DOHH2 (cell line): ENCODE measurements around the gene HTR1E.

Experiments used
- H3F3A ChIP-seq: fragments of 200-600 bp; sonication (generic), shearing (Covaris generic); 2 replicates; pipeline ENCODE4 v1.6.0; 2016; ENCODE audit warnings: antibody characterized with exemption, mild to moderate bottlenecking; ENCODE audit not compliant: control insufficient read depth, insufficient read depth
- H3K27ac ChIP-seq: fragments of 200-600 bp; sonication (generic); 2 replicates; pipeline ENCODE4 v1.5.1; 2014; ENCODE audit warnings: low read depth, mild to moderate bottlenecking, low read length, moderate library complexity
- H3K27me3 ChIP-seq: fragments of 200-600 bp; sonication (generic); 2 replicates; pipeline ENCODE4 v1.6.1; 2014; ENCODE audit warnings: mild to moderate bottlenecking, low read length, mixed read lengths; ENCODE audit not compliant: control insufficient read depth
- H3K36me3 ChIP-seq: fragments of 200-600 bp; sonication (generic); 2 replicates; pipeline ENCODE4 v1.6.1; 2014; ENCODE audit warnings: mild to moderate bottlenecking, low read length, moderate library complexity, mixed read lengths; ENCODE audit not compliant: control insufficient read depth
- H3K4me1 ChIP-seq: fragments of 200-600 bp; sonication (generic); 2 replicates; pipeline ENCODE4 v1.6.1; 2014; ENCODE audit warnings: mild to moderate bottlenecking, low read length, mixed read lengths; ENCODE audit not compliant: control insufficient read depth
- H3K4me2 ChIP-seq: fragments of 200-600 bp; sonication (generic); 2 replicates; pipeline ENCODE4 v1.6.0; 2014; ENCODE audit warnings: mild to moderate bottlenecking, low read length, moderate library complexity
- H3K4me3 ChIP-seq: fragments of 200-600 bp; sonication (generic); 2 replicates; pipeline ENCODE4 v1.5.1; 2014; ENCODE audit warnings: mild to moderate bottlenecking, low read length, mixed read lengths
- H3K79me2 ChIP-seq: fragments of 200-600 bp; sonication (generic); 2 replicates; pipeline ENCODE4 v1.6.1; 2014; ENCODE audit warnings: mild to moderate bottlenecking, low read length, mixed read lengths; ENCODE audit not compliant: control insufficient read depth
- H3K9me2 ChIP-seq: fragments of 200-600 bp; sonication (generic); replicated peaks from 2 replicates; pipeline ENCODE4 v1.6.1; 2014; ENCODE audit warnings: mild to moderate bottlenecking, low read length, mixed read lengths; ENCODE audit not compliant: control insufficient read depth
- H3K9me3 ChIP-seq: fragments of 200-600 bp; sonication (generic); 2 replicates; pipeline ENCODE4 v1.6.1; 2014; ENCODE audit warnings: antibody characterized with exemption, low read length, mixed read lengths; ENCODE audit not compliant: control insufficient read depth, insufficient read depth
- H4K20me1 ChIP-seq: fragments of 200-600 bp; sonication (generic); 2 replicates; pipeline ENCODE4 v1.6.0; 2014; ENCODE audit warnings: low read depth, mild to moderate bottlenecking, antibody characterized with exemption, low read length, moderate library complexity; ENCODE audit not compliant: control insufficient read depth, insufficient read depth
- EZH2phosphoT487 ChIP-seq: fragments of 200-600 bp; sonication (generic); IDR thresholded peaks from 2 replicates; pipeline ENCODE4 v1.6.1; 2017; ENCODE audit warnings: borderline replicate concordance, mild to moderate bottlenecking, antibody characterized with exemption, low read length, moderate library complexity, mixed read lengths
- TF ChIP-seq, protein P1 (sequence below): fragments of 200-600 bp; sonication (generic); IDR thresholded peaks from one replicate; pipeline ENCODE4 v1.5.1; 2014; ENCODE audit warnings: antibody characterized with exemption, mild to moderate bottlenecking, low read depth, low read length; ENCODE audit not compliant: poor library complexity, severe bottlenecking

Gene HTR1E

DNA sequence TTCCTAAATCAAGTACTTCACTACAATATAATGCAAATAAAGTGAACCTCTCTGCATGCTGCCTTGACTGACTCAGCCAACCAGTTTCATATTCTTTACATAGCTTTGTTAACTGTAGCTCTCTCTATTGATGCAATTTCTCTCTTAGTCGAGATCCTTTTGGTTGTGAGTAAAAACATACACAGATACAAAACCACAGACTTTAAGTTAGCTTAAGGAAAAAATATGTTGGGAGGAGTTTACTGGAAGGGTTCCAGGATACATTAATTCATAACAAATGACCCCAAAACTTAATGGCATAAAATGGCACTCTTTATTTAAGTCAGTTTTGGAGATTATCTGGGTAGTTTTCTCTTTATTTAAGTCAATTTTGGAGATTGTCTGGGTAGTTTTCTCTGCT lies 15.7 kb downstream of the HTR1E start:
- H3K27me3 ChIP-seq, result no peaks in the 10 kb centered on the region
- H3K4me3 ChIP-seq, result no peak overlapping the region
- H3K79me2 ChIP-seq, result no peaks in the 10 kb centered on the region
- no peaks in the 10 kb centered on the region for H3K36me3 ChIP-seq
- H3K9me3 ChIP-seq, result no peaks in the 10 kb centered on the region
- H4K20me1 ChIP-seq, result no peaks in the 10 kb centered on the region
- no peak overlapping the region for H3K27ac ChIP-seq
- no peaks in the 10 kb centered on the region for H3F3A ChIP-seq
- no peak overlapping the region for H3K4me2 ChIP-seq
- no peaks in the 10 kb centered on the region for H3K4me1 ChIP-seq
- no peaks in the 10 kb centered on the region for H3K9me2 ChIP-seq
- no peak for TF ChIP-seq EZH2phosphoT487

DNA sequence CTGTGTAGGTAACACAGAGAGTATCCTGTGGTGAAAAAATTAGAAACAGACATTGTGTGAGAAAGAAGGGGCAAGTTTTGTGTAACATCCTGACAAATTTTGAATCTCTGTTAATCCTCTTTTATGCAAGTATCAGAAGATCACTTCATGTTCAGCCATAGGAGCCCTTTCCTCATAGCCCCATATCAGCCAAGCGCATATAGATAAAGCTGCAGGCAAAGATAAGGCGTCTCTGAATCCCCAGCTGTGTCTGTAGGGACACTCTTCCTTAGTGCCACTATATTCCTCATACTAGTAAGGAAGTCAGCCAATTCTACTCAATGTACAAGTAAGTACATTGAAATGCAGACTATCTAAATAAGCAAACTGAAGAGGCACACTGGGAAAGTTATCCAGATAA lies 22.3 kb downstream of the HTR1E start:
- Histone ChIP-seq H3K9me2 (no peaks in the 10 kb centered on the region), H3K79me2 (no peaks in the 10 kb centered on the region), H3K36me3 (no peaks in the 10 kb centered on the region), H3K9me3 (no peaks in the 10 kb centered on the region), H4K20me1 (no peaks in the 10 kb centered on the region), H3F3A (no peaks in the 10 kb centered on the region), H3K4me1 (no peaks in the 10 kb centered on the region), H3K27me3 (0 out of 2 replicates have a peak, but pooled peaks cover 3% of the 10 kb centered on the region), H3K4me3 (no peak overlapping the region), H3K27ac (no peak overlapping the region), H3K4me2 (no peak overlapping the region)
- no peak for TF ChIP-seq EZH2phosphoT487
- TF ChIP-seq, protein P1, sequence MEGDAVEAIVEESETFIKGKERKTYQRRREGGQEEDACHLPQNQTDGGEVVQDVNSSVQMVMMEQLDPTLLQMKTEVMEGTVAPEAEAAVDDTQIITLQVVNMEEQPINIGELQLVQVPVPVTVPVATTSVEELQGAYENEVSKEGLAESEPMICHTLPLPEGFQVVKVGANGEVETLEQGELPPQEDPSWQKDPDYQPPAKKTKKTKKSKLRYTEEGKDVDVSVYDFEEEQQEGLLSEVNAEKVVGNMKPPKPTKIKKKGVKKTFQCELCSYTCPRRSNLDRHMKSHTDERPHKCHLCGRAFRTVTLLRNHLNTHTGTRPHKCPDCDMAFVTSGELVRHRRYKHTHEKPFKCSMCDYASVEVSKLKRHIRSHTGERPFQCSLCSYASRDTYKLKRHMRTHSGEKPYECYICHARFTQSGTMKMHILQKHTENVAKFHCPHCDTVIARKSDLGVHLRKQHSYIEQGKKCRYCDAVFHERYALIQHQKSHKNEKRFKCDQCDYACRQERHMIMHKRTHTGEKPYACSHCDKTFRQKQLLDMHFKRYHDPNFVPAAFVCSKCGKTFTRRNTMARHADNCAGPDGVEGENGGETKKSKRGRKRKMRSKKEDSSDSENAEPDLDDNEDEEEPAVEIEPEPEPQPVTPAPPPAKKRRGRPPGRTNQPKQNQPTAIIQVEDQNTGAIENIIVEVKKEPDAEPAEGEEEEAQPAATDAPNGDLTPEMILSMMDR, result no peak

DNA sequence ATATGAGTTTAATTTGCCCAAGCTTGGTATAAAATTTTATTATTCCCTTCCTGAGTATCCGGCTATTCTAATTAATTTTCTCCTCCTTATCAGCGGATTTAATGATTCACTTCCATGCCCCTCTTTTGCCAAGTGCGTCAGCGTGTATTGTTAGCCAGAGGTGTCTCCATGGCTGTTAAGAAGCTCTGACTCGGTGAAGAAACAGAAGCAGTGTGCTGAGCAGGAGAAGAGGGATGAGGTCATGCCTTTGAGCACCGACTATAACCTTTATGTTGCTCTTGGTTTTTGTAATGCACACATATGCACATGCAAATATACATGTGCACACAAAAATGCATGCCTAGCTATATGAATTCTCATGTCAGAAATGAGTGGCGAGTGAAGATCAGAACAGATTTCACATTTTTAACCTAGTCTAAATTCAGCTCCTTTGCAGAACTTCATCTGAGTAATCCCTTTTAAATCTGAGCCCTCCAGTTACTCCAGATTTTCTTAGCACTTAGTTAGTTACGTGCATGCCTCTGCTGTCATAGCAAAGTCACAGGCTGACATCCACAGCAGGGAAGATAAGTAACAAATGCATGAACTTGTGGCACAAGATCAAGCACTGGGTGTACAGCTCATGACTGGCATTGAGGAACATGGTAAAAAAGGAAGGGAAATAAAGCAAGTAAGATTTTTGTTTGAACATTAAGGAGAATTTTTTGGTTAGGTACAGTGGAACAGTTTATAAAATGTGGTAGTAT lies 24.3 kb downstream of the HTR1E start:
- Histone ChIP-seq H3K36me3 (no peaks in the 10 kb centered on the region), H3K4me2 (no peak overlapping the region), H3K27me3 (peaks cover 14% of the 10 kb centered on the region; the same call in 1 of the 2 replicates), H3K9me2 (no peaks in the 10 kb centered on the region), H3K4me3 (no peak overlapping the region), H3K4me1 (no peaks in the 10 kb centered on the region), H3K9me3 (no peaks in the 10 kb centered on the region), H3K27ac (no peak overlapping the region), H3F3A (no peaks in the 10 kb centered on the region), H4K20me1 (no peaks in the 10 kb centered on the region), H3K79me2 (no peaks in the 10 kb centered on the region)
- TF ChIP-seq EZH2phosphoT487, result no peak
- TF ChIP-seq, protein P1, result no peak

DNA sequence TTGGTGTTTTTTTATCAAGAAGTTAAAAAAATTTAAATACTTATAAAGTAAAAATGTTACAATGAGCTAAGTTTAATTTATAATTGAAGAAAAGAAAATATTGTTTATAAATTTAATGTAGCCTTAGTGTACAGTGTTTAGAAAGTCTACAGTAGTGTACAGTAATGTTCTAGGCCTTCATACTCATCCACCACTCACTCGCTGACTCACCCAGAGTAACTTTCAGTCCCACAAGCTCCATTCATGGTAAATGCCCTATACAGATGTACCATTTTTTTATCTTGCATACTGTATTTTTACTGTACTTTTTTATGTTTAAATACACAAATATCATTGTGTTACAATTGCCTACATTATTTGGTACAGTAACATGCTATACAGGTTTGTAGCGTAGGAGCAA lies 26.0 kb downstream of the HTR1E start:
- no peaks in the 10 kb centered on the region for H3K9me2 ChIP-seq
- TF ChIP-seq, protein P1, result no peak
- TF ChIP-seq EZH2phosphoT487, result no peak
- H3K4me3 ChIP-seq, result no peak overlapping the region

More for the DNA sequence above, 26.0 kb downstream of the HTR1E start:
- H3K79me2 ChIP-seq, result no peaks in the 10 kb centered on the region
- H3K9me3 ChIP-seq, result no peaks in the 10 kb centered on the region
- no peaks in the 10 kb centered on the region for H3F3A ChIP-seq
- no peaks in the 10 kb centered on the region for H4K20me1 ChIP-seq
- no peak overlapping the region for H3K4me2 ChIP-seq
- no peak overlapping the region for H3K27ac ChIP-seq
- no peaks in the 10 kb centered on the region for H3K36me3 ChIP-seq
- no peaks in the 10 kb centered on the region for H3K4me1 ChIP-seq
- H3K27me3 ChIP-seq, result peaks cover 14% of the 10 kb centered on the region; the same call in 1 of the 2 replicates
